GM18526 (cell line): ENCODE data around the gene VMP1.

Experiments
- POLR2A ChIP-seq: IDR thresholded peaks from 3 replicates; pipeline ENCODE4 v1.6.1; 2011; ENCODE audit not compliant: insufficient read length; ENCODE audit errors: extremely low read depth

VMP1 gene

DNA sequence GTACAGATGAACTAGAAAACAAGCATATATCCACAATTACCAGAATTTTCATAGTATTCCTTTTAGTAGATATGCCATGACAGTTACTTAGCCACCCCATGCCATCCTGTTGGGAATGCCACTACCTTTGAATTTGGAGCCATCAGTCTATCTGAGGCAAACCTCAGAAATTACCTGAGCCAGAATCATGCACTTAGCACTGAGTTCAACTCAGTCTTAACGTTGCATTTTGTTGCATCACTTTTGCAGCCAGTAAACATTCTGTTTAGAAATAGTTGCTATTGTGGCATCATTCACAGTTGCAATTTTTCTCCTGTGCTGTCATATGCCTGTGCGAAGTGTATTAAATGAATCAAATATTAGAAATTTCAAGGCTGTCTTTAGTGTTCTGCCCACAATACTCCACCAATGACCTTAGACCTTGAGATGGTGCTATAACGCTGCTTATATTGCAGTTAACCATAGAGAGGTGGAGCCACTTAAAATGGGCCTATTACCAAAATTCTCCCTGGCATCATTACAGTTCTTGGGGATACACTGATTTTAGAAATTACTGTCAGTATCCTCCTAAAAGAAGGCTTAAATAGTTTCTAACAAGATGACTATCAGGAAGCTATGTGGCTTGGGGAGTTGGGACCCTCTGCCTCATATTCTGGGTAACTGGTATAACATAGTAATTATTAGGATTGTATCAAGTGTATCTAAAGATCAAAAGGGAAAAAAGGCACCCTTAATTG, 11.3 kb upstream of the VMP1 start:
- no peak for TF ChIP-seq POLR2A

DNA sequence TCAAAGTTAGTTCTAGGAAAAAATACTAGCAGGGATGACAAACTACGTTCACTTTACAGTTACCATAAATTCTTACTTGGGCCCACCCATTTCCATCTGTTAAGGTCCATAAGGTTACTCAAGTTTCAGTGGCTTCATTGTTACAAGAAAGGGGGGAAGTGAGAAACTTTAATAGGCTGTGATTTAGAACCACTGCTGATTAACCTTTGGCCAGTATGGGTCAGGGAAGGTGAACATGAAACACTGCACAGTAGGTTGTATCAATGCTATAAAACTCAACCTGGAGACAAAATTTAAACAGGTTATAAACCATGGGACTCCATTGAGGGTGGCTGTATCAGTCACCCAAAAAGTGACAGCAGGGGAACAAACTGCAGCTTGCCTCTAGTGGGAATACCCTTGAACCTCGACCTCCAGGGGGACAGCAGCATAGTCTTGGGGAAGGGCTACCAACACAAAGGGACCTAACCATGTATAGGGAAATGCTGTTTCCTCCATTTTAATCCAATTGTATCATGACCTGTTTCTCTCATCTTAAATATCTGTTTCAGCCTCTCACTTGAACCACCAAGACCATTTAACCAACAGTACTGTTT, 10.7 kb upstream of the VMP1 start:
- no peak for TF ChIP-seq POLR2A

- no peak for TF ChIP-seq POLR2A
Measured at GRCh38 chr17:59698143-59698542, 9.3 kb upstream of the VMP1 start.

- TF ChIP-seq POLR2A = no peak
Measured at GRCh38 chr17:59699218-59699617, 8.2 kb upstream of the VMP1 start.

- TF ChIP-seq POLR2A = no peak
Measured at GRCh38 chr17:59699786-59700185, 7.7 kb upstream of the VMP1 start.

- no peak for TF ChIP-seq POLR2A
Measured at GRCh38 chr17:59702304-59702703, 5.2 kb upstream of the VMP1 start.

GRCh38 chr17:59707971-59708430, 547 bp downstream of the VMP1 start:
- TF ChIP-seq POLR2A = no peak

GRCh38 chr17:59711936-59712335, 4.5 kb downstream of the VMP1 start:
- no peak for TF ChIP-seq POLR2A

- no peak for TF ChIP-seq POLR2A
Measured at GRCh38 chr17:59712862-59713261, 5.4 kb downstream of the VMP1 start.

DNA sequence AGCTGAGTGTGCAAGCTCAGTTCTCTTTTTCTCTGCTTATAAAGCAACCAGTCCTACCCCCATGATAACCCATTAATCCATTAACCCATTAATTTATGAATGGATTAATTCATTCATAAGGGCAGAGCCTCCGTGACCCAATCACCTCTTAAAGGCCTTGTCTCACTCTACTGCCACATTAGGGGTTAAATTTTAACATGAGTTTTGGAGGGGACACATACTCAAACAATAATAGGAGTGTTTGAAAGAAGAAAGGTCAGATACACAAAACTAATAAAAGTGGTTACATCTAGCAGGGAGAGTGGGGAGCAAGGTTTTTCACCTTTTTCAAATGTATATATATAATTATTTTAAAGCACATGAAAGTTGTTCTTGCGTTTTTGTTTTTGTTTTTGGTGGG, 6.8 kb downstream of the VMP1 start:
- no peak for TF ChIP-seq POLR2A

- TF ChIP-seq POLR2A = no peak
Measured at GRCh38 chr17:59716427-59716826, 9.0 kb downstream of the VMP1 start.

GRCh38 chr17:59719526-59719925, 12.1 kb downstream of the VMP1 start:
- TF ChIP-seq POLR2A = no peak

GRCh38 chr17:59722623-59723022, 15.2 kb downstream of the VMP1 start:
- TF ChIP-seq POLR2A = no peak

GRCh38 chr17:59723041-59723440, 15.6 kb downstream of the VMP1 start:
- no peak for TF ChIP-seq POLR2A

DNA sequence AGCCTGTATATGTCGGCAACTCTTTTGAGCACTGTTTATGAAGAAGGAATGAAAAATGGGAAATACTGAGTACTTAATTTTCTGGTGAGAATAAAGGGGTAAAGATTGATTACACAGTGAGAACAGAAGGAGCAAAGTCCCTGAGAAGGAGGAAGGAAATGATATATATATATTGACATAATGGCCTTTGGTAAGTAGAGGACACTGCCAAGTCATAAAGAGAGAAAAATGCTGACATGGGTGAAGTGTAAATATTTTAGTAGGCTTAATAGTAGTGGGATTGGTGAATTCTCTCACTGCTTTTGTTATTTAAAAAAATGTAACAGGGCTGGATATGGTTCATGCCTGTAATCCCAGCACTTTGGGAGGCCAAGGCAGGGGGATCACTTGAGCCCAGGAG, 16.2 kb downstream of the VMP1 start:
- no peak for TF ChIP-seq POLR2A

GRCh38 chr17:59725691-59726090, 18.2 kb downstream of the VMP1 start:
- no peak for TF ChIP-seq POLR2A
